HG02970 (cell line): ENCODE results near the gene MCM10.
"Not testable (repeated sequence)": the region's sequence is repeated elsewhere in the genome, so short reads cannot be mapped to it uniquely, and the experiment has no call there.

ENCODE experiments used
- ATAC-seq: cut with Tn5 transposase; IDR thresholded peaks from one replicate; pipeline ENCODE4 v1.9.1; 2021; ENCODE audit warnings: mild to moderate bottlenecking, moderate library complexity, moderate number of reproducible peaks; ENCODE audit not compliant: unreplicated experiment, low FRiP score

MCM10 gene

GRCh38 chr10:13160934-13161856 lies at the start of gene MCM10:
MCM10 (plus strand) TSS chr10:13161558; CDS start chr10:13164203, 2,645 bp downstream.
- ATAC-seq = peak; percentile 100

DNA sequence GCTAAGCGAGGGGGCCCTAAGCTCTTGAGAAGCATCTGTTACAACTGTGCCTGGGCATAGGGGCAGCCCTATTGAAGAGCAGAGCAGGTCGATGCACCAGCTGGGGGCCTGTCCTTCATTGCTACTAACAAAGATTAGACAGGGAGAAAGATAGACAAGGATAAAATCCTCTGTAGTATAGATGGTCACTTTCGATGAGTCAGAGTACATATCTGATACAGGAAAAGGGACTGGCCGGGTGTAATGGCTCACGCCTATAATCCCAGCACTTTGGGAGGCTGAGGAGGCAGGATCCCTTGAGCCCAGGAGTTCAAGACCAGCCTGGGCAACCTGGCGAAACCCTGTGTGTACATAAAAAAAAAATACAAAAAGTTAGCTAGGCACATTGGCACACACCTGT lies 47.8 kb upstream of the MCM10 start:
- no peak for ATAC-seq

DNA sequence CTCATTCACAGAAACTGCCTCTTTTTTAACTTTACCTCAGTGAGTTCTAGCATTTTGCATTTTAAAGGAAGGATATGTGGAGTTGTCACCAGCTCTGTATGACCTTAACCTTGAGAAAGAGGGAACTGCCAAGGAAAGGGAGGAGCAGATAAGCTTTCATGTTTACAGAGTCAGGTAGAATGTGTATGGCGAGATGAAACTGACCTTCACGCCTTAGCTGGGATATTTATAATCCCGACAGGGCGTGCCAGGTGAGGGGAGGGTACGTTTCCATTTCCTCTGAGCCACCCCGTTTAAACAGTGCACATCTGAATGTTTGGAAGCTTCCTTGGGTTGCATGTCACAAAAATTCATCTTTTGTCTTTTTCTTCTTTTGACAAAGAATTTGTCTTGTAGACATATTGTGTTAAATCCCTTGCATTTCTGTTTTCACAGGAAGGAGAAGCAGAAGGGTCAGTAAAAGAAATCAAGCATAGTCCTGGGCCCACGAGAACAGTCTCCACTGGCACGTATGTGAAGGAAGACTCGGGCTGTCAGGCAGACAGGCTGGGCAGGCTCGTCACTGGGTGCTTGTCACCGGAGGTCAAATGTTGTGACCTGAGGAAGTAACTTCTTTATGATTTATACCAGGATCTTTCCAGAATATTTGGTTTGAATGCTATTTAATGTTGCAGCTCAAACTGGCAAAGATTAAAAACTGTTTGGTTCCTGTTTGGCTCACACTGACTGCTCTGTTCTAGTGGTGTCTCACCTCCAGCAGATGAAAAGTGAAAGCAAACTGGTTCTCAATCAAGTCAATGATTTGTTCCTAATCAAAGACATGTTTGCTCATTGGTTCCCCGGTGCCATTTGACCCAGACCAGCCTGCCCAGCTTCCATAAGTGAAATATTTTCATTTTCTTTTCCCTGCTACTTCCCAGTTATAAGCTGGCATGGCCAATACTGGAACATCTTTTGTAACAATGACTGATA lies 45.2 kb upstream of the MCM10 start:
- no peak for ATAC-seq

DNA sequence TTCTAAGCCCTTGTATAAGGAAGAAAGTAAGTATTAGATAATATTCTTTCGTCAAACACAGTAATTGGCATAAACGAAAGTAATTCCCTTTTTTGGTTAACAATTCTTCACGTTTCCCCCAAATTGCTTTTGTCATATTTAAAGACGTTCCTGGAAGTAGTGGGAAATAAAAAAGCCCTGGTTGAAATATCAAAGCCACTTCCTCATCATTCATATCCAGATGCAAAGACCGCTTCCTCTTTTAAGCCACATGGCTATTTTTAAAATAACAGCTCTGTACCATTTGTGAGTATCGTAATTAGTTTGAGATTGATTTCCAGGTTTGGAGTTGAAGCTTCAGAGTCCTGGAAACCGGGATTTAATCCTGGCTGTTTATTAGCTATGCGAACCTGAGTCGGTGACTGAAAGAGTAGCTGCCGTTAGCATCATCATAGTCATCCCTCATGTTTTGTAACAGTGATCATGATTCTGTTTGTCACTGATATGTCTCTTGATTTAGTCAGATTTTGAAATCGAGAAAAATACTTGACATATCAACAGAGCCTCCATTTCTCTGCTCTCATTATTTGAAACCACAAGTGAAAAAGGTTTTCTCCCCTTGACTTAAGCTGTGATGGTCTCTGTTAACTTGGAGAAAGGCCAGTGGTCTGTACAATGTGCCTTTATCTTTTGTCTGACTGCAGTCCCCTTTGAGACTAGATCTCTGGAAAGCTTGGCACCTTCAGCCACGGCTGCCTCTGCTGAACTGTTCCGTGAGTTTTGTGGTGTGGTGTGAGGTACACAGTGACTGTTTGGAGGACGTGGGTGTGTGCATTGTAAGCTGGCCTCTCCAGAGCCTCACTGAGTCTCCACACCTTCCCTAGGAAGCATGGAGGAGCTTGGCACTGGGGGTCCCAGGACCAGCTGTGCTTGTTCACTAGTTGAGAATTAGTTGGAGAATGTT lies 43.2 kb upstream of the MCM10 start:
- ATAC-seq = no peak

- no peak for ATAC-seq
These were observed 42.5 kb upstream of the MCM10 start for GRCh38 chr10:13118784-13119410.

GRCh38 chr10:13120786-13121499 lies 40.4 kb upstream of the MCM10 start:
- no peak for ATAC-seq

GRCh38 chr10:13121500-13121854 lies 39.9 kb upstream of the MCM10 start:
- ATAC-seq = no peak

DNA sequence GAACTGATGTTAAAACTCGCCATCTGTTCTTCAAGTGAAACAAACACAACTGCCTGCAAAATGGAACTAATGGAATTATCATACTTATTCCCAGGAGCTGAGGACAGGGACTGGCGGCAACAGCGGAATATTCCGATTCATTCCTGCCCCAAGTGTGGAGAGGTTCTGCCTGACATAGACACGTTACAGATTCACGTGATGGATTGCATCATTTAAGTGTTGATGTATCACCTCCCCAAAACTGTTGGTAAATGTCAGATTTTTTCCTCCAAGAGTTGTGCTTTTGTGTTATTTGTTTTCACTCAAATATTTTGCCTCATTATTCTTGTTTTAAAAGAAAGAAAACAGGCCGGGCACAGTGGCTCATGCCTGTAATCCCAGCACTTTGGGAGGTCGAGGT lies 24.7 kb upstream of the MCM10 start:
- no peak for ATAC-seq

GRCh38 chr10:13139150-13139549 lies 22.2 kb upstream of the MCM10 start:
- no peak for ATAC-seq

GRCh38 chr10:13139676-13140075 lies 21.7 kb upstream of the MCM10 start:
- no peak for ATAC-seq

GRCh38 chr10:13140627-13141190 lies 20.6 kb upstream of the MCM10 start:
- no peak for ATAC-seq

GRCh38 chr10:13143766-13144165 lies 17.6 kb upstream of the MCM10 start:
- ATAC-seq = no peak

DNA sequence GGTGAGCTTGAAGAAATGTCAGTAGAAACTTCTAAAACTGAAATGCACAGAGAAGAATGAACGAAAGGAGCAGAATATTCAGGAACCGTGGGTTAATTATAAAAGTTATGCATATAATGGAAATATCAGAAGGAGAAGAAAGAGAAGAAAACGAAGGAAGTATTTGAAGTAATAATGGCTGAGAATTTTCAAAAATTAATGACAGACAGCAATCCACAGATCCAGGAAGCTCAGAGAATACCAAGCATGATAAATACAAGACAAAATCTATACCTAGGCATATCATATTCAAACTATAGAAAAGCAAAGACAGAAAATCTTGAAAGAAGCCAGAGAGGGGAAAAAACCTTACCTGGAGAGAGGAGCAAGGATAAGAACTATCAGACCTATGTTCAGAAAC lies 16.5 kb upstream of the MCM10 start:
- no peak for ATAC-seq

GRCh38 chr10:13146379-13146778 lies 15.0 kb upstream of the MCM10 start:
- ATAC-seq = no peak

DNA sequence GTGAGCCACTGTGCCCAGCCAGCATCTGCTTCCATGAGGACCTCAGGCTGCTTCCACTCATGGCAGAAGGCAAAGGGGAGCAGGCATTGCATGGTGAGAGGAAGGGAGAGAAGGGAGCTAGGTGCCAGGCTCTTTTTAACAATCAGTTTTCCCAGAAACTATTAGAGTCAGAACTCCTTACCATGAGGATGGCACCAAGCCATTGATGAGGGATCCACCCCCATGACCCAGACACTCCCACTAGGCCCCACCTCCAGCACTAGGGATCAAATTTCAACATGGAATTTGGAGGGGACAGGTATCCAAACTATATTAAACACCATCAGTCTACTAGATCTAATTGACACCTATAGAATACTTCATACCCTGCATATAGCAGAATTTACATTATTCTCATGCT lies 14.2 kb upstream of the MCM10 start:
- ATAC-seq = no peak

- ATAC-seq = no peak
These were observed 9.1 kb upstream of the MCM10 start for GRCh38 chr10:13152296-13152695.

DNA sequence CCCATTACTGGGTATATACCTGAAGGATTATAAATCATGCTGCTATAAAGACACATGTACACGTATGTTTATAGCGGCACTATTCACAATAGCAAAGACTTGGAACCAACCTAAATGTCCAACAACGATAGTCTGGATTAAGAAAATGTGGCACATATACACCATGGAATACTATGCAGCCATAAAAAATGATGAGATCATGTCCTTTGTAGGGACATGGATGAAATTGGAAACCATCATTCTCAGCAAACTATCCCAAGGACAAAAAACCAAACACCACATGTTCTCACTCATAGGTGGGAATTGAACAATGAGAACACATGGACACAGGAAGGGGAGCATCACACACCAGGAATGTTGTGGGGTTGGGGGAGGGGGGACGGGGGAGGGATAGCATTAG lies 5.5 kb upstream of the MCM10 start:
- ATAC-seq = not testable (repeated sequence)

DNA sequence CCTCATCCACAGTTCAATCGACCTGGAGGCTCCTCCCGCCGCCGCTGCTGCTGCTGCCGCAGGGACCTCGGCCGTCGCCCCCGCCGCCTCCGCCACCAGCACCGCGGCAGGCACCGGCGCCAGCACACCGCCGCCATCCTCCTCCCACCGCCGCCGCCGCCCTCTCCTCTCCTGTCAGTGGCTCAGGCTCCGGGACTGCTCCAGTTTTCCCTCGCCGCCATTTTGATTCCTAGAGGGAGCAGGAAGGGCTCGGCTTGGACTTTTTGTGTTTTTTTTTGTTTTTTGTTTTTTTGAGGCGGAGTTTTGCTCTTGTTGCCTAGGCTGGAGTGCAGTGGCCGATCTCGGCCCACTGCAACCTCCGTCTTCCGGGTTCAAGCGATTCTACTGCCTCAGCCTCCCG lies 3.0 kb upstream of the MCM10 start:
- ATAC-seq = no peak

GRCh38 chr10:13161857-13162271 lies 506 bp downstream of the MCM10 start:
- no peak for ATAC-seq
